Measurements from ENCODE around the gene ATG16L2.

DNA sequence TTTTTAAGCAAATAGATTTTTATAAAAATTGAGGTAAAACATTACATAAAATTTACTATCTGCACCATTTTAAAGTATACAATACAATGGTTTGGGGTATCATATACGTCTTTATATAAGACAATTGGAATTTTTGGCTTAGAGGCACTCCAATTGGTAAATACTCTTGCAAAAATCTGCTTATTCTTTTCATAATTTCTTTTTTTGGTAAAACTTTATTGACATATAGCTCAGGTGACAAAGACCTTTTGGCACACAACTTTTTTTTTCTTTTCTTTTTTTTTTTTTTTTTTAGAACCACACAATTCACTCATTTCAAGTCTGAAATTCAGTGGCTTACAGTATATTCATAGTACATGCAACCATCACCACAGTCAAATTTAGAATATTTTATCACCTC lies 57.8 kb downstream of the ATG16L2 start:
- TF ChIP-seq ZNF70 (CRISPR knock-in tag; IDR thresholded peaks at IDR 0.05) (no peak), ZFP30 (CRISPR knock-in tag; IDR thresholded peaks at IDR 0.05) (no peak)
- TF ChIP-seq, protein P1, sequence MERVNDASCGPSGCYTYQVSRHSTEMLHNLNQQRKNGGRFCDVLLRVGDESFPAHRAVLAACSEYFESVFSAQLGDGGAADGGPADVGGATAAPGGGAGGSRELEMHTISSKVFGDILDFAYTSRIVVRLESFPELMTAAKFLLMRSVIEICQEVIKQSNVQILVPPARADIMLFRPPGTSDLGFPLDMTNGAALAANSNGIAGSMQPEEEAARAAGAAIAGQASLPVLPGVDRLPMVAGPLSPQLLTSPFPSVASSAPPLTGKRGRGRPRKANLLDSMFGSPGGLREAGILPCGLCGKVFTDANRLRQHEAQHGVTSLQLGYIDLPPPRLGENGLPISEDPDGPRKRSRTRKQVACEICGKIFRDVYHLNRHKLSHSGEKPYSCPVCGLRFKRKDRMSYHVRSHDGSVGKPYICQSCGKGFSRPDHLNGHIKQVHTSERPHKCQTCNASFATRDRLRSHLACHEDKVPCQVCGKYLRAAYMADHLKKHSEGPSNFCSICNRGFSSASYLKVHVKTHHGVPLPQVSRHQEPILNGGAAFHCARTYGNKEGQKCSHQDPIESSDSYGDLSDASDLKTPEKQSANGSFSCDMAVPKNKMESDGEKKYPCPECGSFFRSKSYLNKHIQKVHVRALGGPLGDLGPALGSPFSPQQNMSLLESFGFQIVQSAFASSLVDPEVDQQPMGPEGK (CRISPR knock-in tag; IDR thresholded peaks at IDR 0.05; ENCODE audit: borderline replicate concordance), result no peak
